ENCODE measurements around the gene CD2.

CD2 gene

DNA sequence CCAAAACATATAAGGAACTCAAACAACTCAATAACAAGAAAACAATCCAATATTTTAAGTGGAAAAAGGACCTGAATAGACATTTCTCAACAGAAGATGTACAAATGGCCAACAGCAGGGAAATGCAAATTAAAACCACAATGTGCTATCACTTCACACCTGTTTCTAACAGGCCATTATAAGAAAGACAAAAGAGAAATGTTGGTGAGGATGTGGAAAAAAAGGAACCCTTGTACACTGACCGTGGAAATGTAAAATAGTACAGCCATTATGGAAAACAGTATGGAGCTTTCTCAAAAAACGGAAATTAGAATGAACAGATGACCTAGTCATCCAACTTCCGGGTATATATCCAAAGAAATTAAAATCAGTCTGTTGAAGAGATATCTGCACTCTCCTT lies 37.8 kb upstream of the CD2 start:
- no peak overlapping the region for H3K9ac ChIP-seq (ENCODE audit: low read depth in 1 of 2, low read length in 2 of 2)
- H3K9me3 ChIP-seq (ENCODE audit: control insufficient read depth in 2 of 2, low read length in 2 of 2): no peaks in the 10 kb centered on the region
- no peak overlapping the region for H3K27ac ChIP-seq (ENCODE audit: low read depth in 2 of 2, low read length in 2 of 2)
- no peaks in the 10 kb centered on the region for H3K36me3 ChIP-seq (ENCODE audit: control insufficient read depth in 2 of 2, insufficient read depth in 2 of 2, low read length in 2 of 2)
- H3K27me3 ChIP-seq (ENCODE audit: control insufficient read depth in 2 of 2, insufficient read depth in 2 of 2, low read length in 2 of 2): no peaks in the 10 kb centered on the region
- no peak overlapping the region for H3K4me3 ChIP-seq (ENCODE audit: low read length in 2 of 2)
- H3K4me1 ChIP-seq (ENCODE audit: control insufficient read depth in 2 of 2, insufficient read depth in 2 of 2, low read length in 2 of 2): no peaks in the 10 kb centered on the region

DNA sequence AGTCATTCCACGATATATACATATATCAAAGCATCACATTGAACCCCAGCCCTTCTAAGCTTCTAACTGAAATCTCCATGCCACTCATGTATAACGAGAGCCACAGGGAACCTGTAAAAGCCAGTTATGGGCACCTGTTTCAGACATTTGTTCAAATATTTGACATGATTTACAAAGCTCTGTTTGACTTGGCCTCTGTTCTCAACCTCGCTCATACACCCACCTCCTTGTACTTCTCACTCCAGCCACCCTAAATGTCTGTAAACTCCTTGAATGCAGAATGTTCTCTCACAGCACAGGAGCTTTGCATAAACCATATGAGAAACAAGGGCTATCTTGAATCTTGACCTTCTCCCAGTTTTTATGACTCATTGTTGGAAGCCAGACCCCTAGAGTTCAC lies 36.9 kb upstream of the CD2 start:
- H3K4me3 ChIP-seq (ENCODE audit: low read length in 2 of 2): no peak overlapping the region
- H3K4me1 ChIP-seq (ENCODE audit: control insufficient read depth in 2 of 2, insufficient read depth in 2 of 2, low read length in 2 of 2): peaks cover 0 to 8% of the 10 kb centered on the region in 2 donors
- H3K9ac ChIP-seq (ENCODE audit: low read depth in 1 of 2, low read length in 2 of 2): no peak overlapping the region
- no peak overlapping the region for H3K27ac ChIP-seq (ENCODE audit: low read depth in 2 of 2, low read length in 2 of 2)
- no peaks in the 10 kb centered on the region for H3K27me3 ChIP-seq (ENCODE audit: control insufficient read depth in 2 of 2, insufficient read depth in 2 of 2, low read length in 2 of 2)
- no peaks in the 10 kb centered on the region for H3K9me3 ChIP-seq (ENCODE audit: control insufficient read depth in 2 of 2, low read length in 2 of 2)
- no peaks in the 10 kb centered on the region for H3K36me3 ChIP-seq (ENCODE audit: control insufficient read depth in 2 of 2, insufficient read depth in 2 of 2, low read length in 2 of 2)

DNA sequence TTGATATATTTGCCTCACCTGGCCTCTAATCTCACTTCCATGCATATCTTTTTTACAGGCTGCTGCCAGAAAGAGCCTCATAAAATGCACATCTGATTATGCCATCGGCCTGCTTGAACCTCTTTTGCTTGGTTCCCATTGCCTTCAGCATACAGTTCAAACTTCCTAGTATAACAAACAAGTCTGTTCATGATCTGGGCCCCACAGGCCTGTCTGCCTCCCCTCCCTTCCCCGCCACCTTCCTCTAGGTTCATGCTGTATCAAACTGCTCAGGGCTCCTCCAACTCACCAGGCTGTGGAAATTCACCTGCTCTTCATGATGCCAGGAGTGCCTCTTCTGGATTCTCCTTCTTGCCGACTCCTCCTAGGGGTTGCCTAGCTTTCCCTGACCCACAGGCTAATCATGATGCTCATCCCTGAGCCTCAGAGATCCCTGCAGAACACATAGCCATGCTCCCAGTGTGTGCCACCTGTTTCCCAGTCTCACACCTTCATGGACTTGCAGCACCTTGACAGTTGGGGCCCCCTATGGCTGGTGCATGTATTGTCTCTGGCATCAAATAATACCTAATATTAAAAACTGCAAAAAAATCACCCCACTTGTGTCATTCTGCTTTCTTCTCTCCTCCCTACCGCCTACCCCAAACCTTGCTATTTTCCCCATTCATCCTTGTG lies 33.7 kb upstream of the CD2 start:
- Histone ChIP-seq H3K27me3 (ENCODE audit: control insufficient read depth in 2 of 2, insufficient read depth in 2 of 2, low read length in 2 of 2) (no peaks in the 10 kb centered on the region), H3K27ac (ENCODE audit: low read depth in 2 of 2, low read length in 2 of 2) (no peak overlapping the region), H3K4me1 (ENCODE audit: control insufficient read depth in 2 of 2, insufficient read depth in 2 of 2, low read length in 2 of 2) (peaks cover 0 to 12% of the 10 kb centered on the region in 2 donors), H3K9me3 (ENCODE audit: control insufficient read depth in 2 of 2, low read length in 2 of 2) (no peaks in the 10 kb centered on the region), H3K36me3 (ENCODE audit: control insufficient read depth in 2 of 2, insufficient read depth in 2 of 2, low read length in 2 of 2) (no peaks in the 10 kb centered on the region), H3K9ac (ENCODE audit: low read depth in 1 of 2, low read length in 2 of 2) (no peak overlapping the region), H3K4me3 (ENCODE audit: low read length in 2 of 2) (no peak overlapping the region)

DNA sequence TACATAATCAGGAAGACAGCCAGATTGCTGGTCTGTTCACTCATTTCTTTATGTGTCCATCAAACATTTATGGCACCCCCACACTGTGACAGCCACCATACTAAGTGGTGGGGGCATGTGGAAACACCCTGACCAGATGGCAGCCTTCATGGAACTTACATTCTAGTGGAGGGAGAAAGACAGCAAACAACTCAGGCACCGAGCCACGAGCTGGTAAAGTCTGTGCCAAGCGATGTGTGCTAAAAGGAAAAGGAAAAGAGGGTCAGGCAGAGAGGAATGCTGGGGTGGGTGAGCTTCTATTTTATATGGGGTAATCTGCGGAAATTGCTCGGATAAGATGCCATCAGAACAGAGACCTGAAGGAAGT lies 33.2 kb upstream of the CD2 start:
- no peaks in the 10 kb centered on the region for H3K27me3 ChIP-seq (ENCODE audit: control insufficient read depth in 2 of 2, insufficient read depth in 2 of 2, low read length in 2 of 2)
- H3K27ac ChIP-seq (ENCODE audit: low read depth in 2 of 2, low read length in 2 of 2): no peak overlapping the region
- H3K9ac ChIP-seq (ENCODE audit: low read depth in 1 of 2, low read length in 2 of 2): no peak overlapping the region
- H3K4me1 ChIP-seq (ENCODE audit: control insufficient read depth in 2 of 2, insufficient read depth in 2 of 2, low read length in 2 of 2): peaks cover 0 to 12% of the 10 kb centered on the region in 2 donors
- H3K36me3 ChIP-seq (ENCODE audit: control insufficient read depth in 2 of 2, insufficient read depth in 2 of 2, low read length in 2 of 2): no peaks in the 10 kb centered on the region
- no peaks in the 10 kb centered on the region for H3K9me3 ChIP-seq (ENCODE audit: control insufficient read depth in 2 of 2, low read length in 2 of 2)
- H3K4me3 ChIP-seq (ENCODE audit: low read length in 2 of 2): no peak overlapping the region

DNA sequence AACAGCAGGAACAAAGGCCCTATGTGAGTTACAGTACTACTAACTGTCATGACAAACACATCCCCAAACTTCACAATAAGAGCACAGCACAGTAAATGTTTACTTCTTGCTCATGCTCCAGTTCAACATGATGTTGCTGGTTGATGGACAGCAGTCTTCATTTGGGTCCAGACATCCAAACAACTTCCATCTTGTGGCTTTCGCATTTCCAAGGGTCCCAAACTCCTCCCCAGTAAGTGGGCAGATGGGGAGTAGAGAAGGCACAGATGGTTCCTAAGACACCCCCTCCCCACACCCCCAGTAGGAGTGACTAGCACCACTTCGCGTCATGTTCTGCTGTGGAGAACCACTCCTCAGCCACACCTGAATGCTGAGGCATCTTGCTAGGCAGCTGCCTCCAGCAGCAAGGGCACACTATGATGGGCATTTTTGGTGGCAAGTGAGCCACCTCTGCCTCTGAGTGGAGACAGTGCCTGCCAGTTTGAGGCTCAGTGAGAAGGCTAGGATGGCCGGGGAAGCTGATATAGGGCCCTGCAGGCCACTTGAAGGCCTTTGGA lies 32.7 kb upstream of the CD2 start:
- Histone ChIP-seq H3K27me3 (ENCODE audit: control insufficient read depth in 2 of 2, insufficient read depth in 2 of 2, low read length in 2 of 2) (no peaks in the 10 kb centered on the region), H3K36me3 (ENCODE audit: control insufficient read depth in 2 of 2, insufficient read depth in 2 of 2, low read length in 2 of 2) (no peaks in the 10 kb centered on the region), H3K27ac (ENCODE audit: low read depth in 2 of 2, low read length in 2 of 2) (no peak overlapping the region), H3K4me1 (ENCODE audit: control insufficient read depth in 2 of 2, insufficient read depth in 2 of 2, low read length in 2 of 2) (peaks cover 0 to 12% of the 10 kb centered on the region in 2 donors), H3K9me3 (ENCODE audit: control insufficient read depth in 2 of 2, low read length in 2 of 2) (no peaks in the 10 kb centered on the region), H3K9ac (ENCODE audit: low read depth in 1 of 2, low read length in 2 of 2) (no peak overlapping the region), H3K4me3 (ENCODE audit: low read length in 2 of 2) (no peak overlapping the region)

DNA sequence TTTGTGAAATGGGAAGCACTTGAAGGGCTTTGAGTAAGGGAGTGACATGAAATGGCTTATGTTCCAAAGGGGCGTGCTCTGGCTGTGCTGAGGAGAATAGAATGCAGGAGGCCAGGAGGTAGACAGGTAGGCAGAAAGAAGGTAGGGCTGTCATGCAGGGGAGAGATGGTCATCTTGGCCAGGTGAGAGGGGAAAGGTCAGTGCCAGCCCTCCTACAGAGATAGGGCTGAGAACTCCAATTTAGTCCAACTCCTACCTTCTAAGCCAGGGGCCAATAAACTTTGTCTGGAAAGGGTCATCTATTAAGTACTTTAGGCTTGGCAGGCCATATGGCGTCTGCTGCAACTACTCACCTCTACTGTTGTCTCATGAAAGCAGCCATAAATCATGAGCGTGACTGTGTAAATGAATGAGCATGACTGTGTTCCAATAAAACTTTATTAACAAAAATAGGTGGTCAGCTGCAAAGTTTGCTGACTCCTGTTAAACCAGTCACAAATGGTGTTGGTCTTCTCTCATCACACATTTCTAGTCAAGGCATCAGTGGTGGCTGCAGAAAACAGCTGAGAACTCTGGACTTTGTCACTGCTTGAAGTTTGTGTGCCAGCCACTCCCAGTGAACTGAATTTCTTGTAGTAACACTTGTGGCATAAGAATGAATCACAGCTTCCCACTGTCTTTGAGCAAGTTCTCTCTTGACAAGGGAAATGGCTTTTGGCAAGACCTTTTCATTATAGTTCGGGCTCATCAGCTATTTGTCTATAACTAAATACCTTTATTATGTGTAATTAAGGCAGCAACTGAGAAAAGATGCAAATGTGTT lies 32.0 kb upstream of the CD2 start:
- Histone ChIP-seq H3K27me3 (ENCODE audit: control insufficient read depth in 2 of 2, insufficient read depth in 2 of 2, low read length in 2 of 2) (no peaks in the 10 kb centered on the region), H3K4me3 (ENCODE audit: low read length in 2 of 2) (no peak overlapping the region), H3K4me1 (ENCODE audit: control insufficient read depth in 2 of 2, insufficient read depth in 2 of 2, low read length in 2 of 2) (peaks cover 0 to 12% of the 10 kb centered on the region in 2 donors), H3K36me3 (ENCODE audit: control insufficient read depth in 2 of 2, insufficient read depth in 2 of 2, low read length in 2 of 2) (no peaks in the 10 kb centered on the region), H3K9ac (ENCODE audit: low read depth in 1 of 2, low read length in 2 of 2) (no peak overlapping the region), H3K27ac (ENCODE audit: low read depth in 2 of 2, low read length in 2 of 2) (no peak overlapping the region), H3K9me3 (ENCODE audit: control insufficient read depth in 2 of 2, low read length in 2 of 2) (no peaks in the 10 kb centered on the region)

DNA sequence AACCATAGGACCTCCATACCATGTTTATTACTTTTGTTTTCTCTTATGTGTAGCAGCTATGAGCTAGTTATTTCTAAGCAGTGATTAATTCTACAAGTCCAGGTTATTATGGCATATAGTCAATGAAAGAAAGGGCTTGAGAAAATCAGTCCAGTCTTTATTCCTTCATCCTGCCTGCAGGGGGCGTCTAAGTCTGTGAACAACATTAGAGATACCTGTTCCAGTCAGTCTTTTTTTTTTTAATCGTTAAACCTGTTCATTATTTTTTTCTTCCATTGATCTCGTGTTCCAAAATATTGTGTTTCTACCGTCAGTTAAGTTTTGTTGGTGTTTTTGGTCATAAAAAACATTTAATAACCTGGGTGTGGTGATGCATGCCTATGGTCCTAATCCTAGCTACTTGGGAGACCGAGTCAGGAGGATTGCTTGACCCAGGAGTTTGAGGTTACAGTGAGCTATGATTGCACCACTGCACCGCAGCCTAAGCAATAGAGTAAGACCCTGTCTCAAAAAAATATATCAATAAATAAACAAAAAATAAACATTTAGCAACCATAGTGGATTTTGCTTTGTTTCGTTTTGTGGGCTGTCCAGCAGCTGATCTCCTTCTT lies 29.4 kb upstream of the CD2 start:
- Histone ChIP-seq H3K27ac (ENCODE audit: low read depth in 2 of 2, low read length in 2 of 2) (no peak overlapping the region), H3K27me3 (ENCODE audit: control insufficient read depth in 2 of 2, insufficient read depth in 2 of 2, low read length in 2 of 2) (no peaks in the 10 kb centered on the region), H3K36me3 (ENCODE audit: control insufficient read depth in 2 of 2, insufficient read depth in 2 of 2, low read length in 2 of 2) (no peaks in the 10 kb centered on the region), H3K4me1 (ENCODE audit: control insufficient read depth in 2 of 2, insufficient read depth in 2 of 2, low read length in 2 of 2) (peaks cover 0 to 12% of the 10 kb centered on the region in 2 donors), H3K9ac (ENCODE audit: low read depth in 1 of 2, low read length in 2 of 2) (no peak overlapping the region), H3K4me3 (ENCODE audit: low read length in 2 of 2) (no peak overlapping the region), H3K9me3 (ENCODE audit: control insufficient read depth in 2 of 2, low read length in 2 of 2) (no peaks in the 10 kb centered on the region)

DNA sequence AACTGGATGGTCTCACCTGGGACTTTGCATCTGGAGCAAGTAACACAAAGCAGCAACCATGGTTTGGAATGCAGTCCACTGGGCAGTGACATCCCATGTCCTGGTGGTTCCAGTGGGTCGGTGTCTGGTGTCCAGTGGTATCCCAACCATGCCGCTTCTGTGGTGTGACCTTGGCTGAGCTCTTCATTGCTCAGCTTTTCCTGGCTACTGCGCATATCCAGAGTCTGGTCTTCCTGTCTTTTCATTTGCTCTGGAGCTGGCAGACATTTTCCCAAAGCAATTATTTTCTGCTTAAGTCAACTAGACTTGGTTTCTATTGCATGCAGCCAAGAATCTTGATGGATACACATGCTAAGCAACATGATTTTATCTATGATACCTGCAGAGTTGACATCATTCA lies 28.4 kb upstream of the CD2 start:
- Histone ChIP-seq H3K4me3 (ENCODE audit: low read length in 2 of 2) (no peak overlapping the region), H3K27ac (ENCODE audit: low read depth in 2 of 2, low read length in 2 of 2) (no peak overlapping the region), H3K27me3 (ENCODE audit: control insufficient read depth in 2 of 2, insufficient read depth in 2 of 2, low read length in 2 of 2) (no peaks in the 10 kb centered on the region), H3K9ac (ENCODE audit: low read depth in 1 of 2, low read length in 2 of 2) (no peak overlapping the region), H3K9me3 (ENCODE audit: control insufficient read depth in 2 of 2, low read length in 2 of 2) (no peaks in the 10 kb centered on the region), H3K4me1 (ENCODE audit: control insufficient read depth in 2 of 2, insufficient read depth in 2 of 2, low read length in 2 of 2) (peaks cover 0 to 12% of the 10 kb centered on the region in 2 donors), H3K36me3 (ENCODE audit: control insufficient read depth in 2 of 2, insufficient read depth in 2 of 2, low read length in 2 of 2) (no peaks in the 10 kb centered on the region)

DNA sequence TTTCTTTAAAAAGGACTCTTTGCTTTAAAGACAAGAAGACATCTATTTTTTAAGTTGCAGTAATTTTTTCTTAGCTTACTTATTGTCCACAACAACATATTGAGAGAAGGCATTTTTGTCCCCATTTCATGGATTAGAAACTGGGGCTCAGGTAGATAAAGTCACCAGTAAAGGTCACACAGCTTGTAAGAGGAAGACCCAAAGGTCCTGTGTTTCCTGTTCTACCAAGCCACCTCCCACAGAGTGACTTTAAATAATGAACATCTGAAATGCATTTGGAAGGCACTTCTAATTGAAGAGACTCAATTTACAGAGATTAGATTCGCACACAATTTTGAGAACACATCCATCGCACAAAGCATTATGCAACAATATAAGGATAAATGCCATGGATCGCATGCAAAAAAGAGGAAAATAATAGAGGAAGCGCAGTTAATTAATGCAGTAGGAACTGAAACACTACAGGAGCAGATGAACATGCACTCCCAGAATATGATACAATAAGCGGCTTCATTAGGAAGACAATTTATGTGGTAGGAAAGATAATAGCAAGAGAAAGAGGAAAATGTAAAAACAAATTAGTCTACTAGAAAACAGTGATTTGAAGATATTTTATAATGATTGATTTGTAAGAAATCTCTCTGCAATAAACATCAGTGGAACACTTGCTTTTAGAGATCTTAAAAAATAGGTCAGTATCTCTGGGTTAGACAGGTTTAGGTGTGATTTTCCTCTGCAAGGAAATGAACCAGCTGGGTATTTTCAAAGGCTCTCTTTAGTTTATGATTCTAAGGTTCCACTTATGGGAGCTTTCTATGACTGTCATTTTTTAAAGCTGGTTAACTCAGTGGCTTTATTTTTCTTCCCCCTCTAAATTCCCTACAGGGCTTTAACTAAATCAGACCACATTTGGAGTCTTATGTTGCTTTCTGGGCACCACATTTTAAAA lies 27.1 kb upstream of the CD2 start:
- H3K36me3 ChIP-seq (ENCODE audit: control insufficient read depth in 2 of 2, insufficient read depth in 2 of 2, low read length in 2 of 2): no peaks in the 10 kb centered on the region
- H3K9me3 ChIP-seq (ENCODE audit: control insufficient read depth in 2 of 2, low read length in 2 of 2): no peaks in the 10 kb centered on the region
- H3K27me3 ChIP-seq (ENCODE audit: control insufficient read depth in 2 of 2, insufficient read depth in 2 of 2, low read length in 2 of 2): no peaks in the 10 kb centered on the region
- peaks cover 0 to 6% of the 10 kb centered on the region in 2 donors for H3K4me1 ChIP-seq (ENCODE audit: control insufficient read depth in 2 of 2, insufficient read depth in 2 of 2, low read length in 2 of 2)
- H3K9ac ChIP-seq (ENCODE audit: low read depth in 1 of 2, low read length in 2 of 2): no peak overlapping the region
- H3K27ac ChIP-seq (ENCODE audit: low read depth in 2 of 2, low read length in 2 of 2): no peak overlapping the region
- no peak overlapping the region for H3K4me3 ChIP-seq (ENCODE audit: low read length in 2 of 2)
